WTC11 (cell line): ENCODE measurements around the gene PFKP. TPM values are rescaled to one million over a fixed set of nuclear protein-coding genes. Genes with fewer than 3 reads are reported as not detected.

Source experiments
- ATAC-seq: fragments of 200-7000 bp; cut with Tn5 transposase; 2 replicates; pipeline ENCODE4 v1.10.0; 2021; ENCODE audit warnings: mild to moderate bottlenecking, moderate library complexity
- CTCF ChIA-PET: fragments of 300-600 bp; sonication (Branson Sonifier 250); formaldehyde crosslinking; loops from one replicate; lab custom pipeline; 2021; ENCODE audit warnings: antibody characterized with exemption; lab: Charles Lee
- POLR2A ChIA-PET: fragments of 350-600 bp; sonication (Branson Sonifier 250); formaldehyde crosslinking; loops from one replicate; lab custom pipeline; 2021; ENCODE audit warnings: antibody characterized with exemption; lab: Charles Lee
- DNase-seq: peaks from one replicate; pipeline ENCODE4 v3.0.0; 2021; ENCODE audit warnings: low spot score
- H3K27ac Mint-ChIP-seq: 2 replicates; pipeline ENCODE4 v1.8.0; 2021; ENCODE audit warnings: mixed read lengths
- H3K27me3 Mint-ChIP-seq: 2 replicates; pipeline ENCODE4 v1.8.0; 2021; ENCODE audit warnings: low read depth, mild to moderate bottlenecking, moderate library complexity, mixed read lengths
- H3K36me3 Mint-ChIP-seq: 2 replicates; pipeline ENCODE4 v1.8.0; 2021; ENCODE audit warnings: mixed read lengths
- H3K4me1 Mint-ChIP-seq: 2 replicates; pipeline ENCODE4 v1.8.0; 2022; ENCODE audit warnings: mixed read lengths
- H3K4me3 Mint-ChIP-seq: 2 replicates; pipeline ENCODE4 v1.8.0; 2021; ENCODE audit warnings: mild to moderate bottlenecking, moderate library complexity, mixed read lengths
- H3K9me3 Mint-ChIP-seq: 2 replicates; pipeline ENCODE4 v1.8.0; 2021; ENCODE audit warnings: mixed read lengths
- ESRRA ChIP-seq: sonication (generic); formaldehyde crosslinking; IDR thresholded peaks from 2 replicates; pipeline ENCODE4 v1.8.1; 2022; ENCODE audit warnings: mild to moderate bottlenecking, missing genetic modification reagents, borderline replicate concordance
- ETV6 ChIP-seq: sonication (generic); formaldehyde crosslinking; IDR thresholded peaks from 2 replicates; pipeline ENCODE4 v1.8.1; 2022; ENCODE audit warnings: mild to moderate bottlenecking, missing genetic modification reagents
- FOXJ3 ChIP-seq: sonication (generic); formaldehyde crosslinking; IDR thresholded peaks from 2 replicates; pipeline ENCODE4 v1.9.0; 2021; ENCODE audit warnings: missing genetic modification reagents, mild to moderate bottlenecking, borderline replicate concordance
- GABPB1 ChIP-seq: sonication (generic); formaldehyde crosslinking; IDR thresholded peaks from 2 replicates; pipeline ENCODE4 v1.8.1; 2023; ENCODE audit warnings: mild to moderate bottlenecking, missing genetic modification reagents
- GRHL2 ChIP-seq: fragments of 250-450 bp; sonication (Bioruptor Pico); IDR thresholded peaks from 2 replicates; pipeline ENCODE4 v1.8.0; 2022; ENCODE audit warnings: mild to moderate bottlenecking, moderate library complexity; ENCODE audit not compliant: insufficient replicate concordance, severe bottlenecking
- JAZF1 ChIP-seq: fragments of 250-450 bp; sonication (Bioruptor Pico); IDR thresholded peaks from 2 replicates; pipeline ENCODE4 v1.9.0; 2021; ENCODE audit warnings: moderate library complexity, mild to moderate bottlenecking, inconsistent platforms
- MXD4 ChIP-seq: fragments of 250-450 bp; sonication (Bioruptor Pico); IDR thresholded peaks from 2 replicates; pipeline ENCODE4 v1.8.0; 2021; ENCODE audit warnings: mild to moderate bottlenecking, moderate library complexity, borderline replicate concordance
- MYBL2 ChIP-seq: sonication (generic); formaldehyde crosslinking; IDR thresholded peaks from 2 replicates; pipeline ENCODE4 v1.8.1; 2023; ENCODE audit warnings: mild to moderate bottlenecking, moderate library complexity, missing genetic modification reagents
- NFATC4 ChIP-seq: fragments of 250-450 bp; sonication (Bioruptor Pico); IDR thresholded peaks from 2 replicates; pipeline ENCODE4 v1.9.0; 2021; ENCODE audit warnings: mild to moderate bottlenecking
- NR1H2 ChIP-seq: sonication (generic); formaldehyde crosslinking; IDR thresholded peaks from 2 replicates; pipeline ENCODE4 v1.9.0; 2021; ENCODE audit warnings: mild to moderate bottlenecking, moderate library complexity, missing genetic modification reagents
- NR2C2 ChIP-seq: sonication (generic); formaldehyde crosslinking; IDR thresholded peaks from 2 replicates; pipeline ENCODE4 v1.8.0; 2022; ENCODE audit warnings: mild to moderate bottlenecking, missing genetic modification reagents
- NR3C1 ChIP-seq: sonication (generic); formaldehyde crosslinking; conservative IDR thresholded peaks from 2 replicates; pipeline ENCODE4 v1.8.1; 2023; ENCODE audit warnings: low read depth, mild to moderate bottlenecking, missing genetic modification reagents
- OVOL2 ChIP-seq: fragments of 250-450 bp; sonication (Bioruptor Pico); IDR thresholded peaks from 2 replicates; pipeline ENCODE4 v1.9.0; 2021; ENCODE audit warnings: mild to moderate bottlenecking, borderline replicate concordance
- RORB ChIP-seq: fragments of 250-450 bp; sonication (Bioruptor Pico); IDR thresholded peaks from 2 replicates; pipeline ENCODE4 v1.9.0; 2021; ENCODE audit warnings: mild to moderate bottlenecking
- SMAD4 ChIP-seq: sonication (generic); formaldehyde crosslinking; IDR thresholded peaks from 2 replicates; pipeline ENCODE4 v1.8.0; 2022; ENCODE audit warnings: mild to moderate bottlenecking, missing genetic modification reagents
- TCF7 ChIP-seq: sonication (generic); formaldehyde crosslinking; IDR thresholded peaks from 2 replicates; pipeline ENCODE4 v1.8.0; 2022; ENCODE audit warnings: mild to moderate bottlenecking, low read depth, missing genetic modification reagents, moderate library complexity
- TP53 ChIP-seq: sonication (generic); formaldehyde crosslinking; IDR thresholded peaks from 2 replicates; pipeline ENCODE4 v1.8.1; 2023; ENCODE audit warnings: mild to moderate bottlenecking, missing genetic modification reagents
- ZNF121 ChIP-seq: sonication (generic); formaldehyde crosslinking; IDR thresholded peaks from 2 replicates; pipeline ENCODE4 v1.8.0; 2023; ENCODE audit warnings: missing genetic modification reagents
- total RNA-seq: library from RNA; stranded (reverse); gene quantifications from 3 replicates; pipeline ENCODE4 v1.2.3, GENCODE V29; 2021
- TF ChIP-seq, protein P1 (sequence below): sonication (generic); formaldehyde crosslinking; IDR thresholded peaks from 2 replicates; pipeline ENCODE4 v1.8.0; 2022; ENCODE audit warnings: mild to moderate bottlenecking, missing genetic modification reagents
- TF ChIP-seq, protein P2 (sequence below): sonication (generic); formaldehyde crosslinking; IDR thresholded peaks from 2 replicates; pipeline ENCODE4 v1.8.1; 2022; ENCODE audit warnings: mild to moderate bottlenecking, missing genetic modification reagents, moderate library complexity, borderline replicate concordance
- TF ChIP-seq, protein P3 (sequence below): sonication (generic); formaldehyde crosslinking; IDR thresholded peaks from 2 replicates; pipeline ENCODE4 v1.8.1; 2023; ENCODE audit warnings: mild to moderate bottlenecking, missing genetic modification reagents, moderate library complexity
- TF ChIP-seq, protein P4 (sequence below): sonication (generic); formaldehyde crosslinking; IDR thresholded peaks from 2 replicates; pipeline ENCODE4 v1.8.0; 2023; ENCODE audit warnings: missing genetic modification reagents
- TF ChIP-seq, protein P5 (sequence below): sonication (generic); formaldehyde crosslinking; IDR thresholded peaks from 2 replicates; pipeline ENCODE4 v1.8.1; 2023; ENCODE audit warnings: mild to moderate bottlenecking, moderate library complexity, missing genetic modification reagents
- TF ChIP-seq, protein P6 (sequence below): fragments of 250-450 bp; sonication (Bioruptor Pico); conservative IDR thresholded peaks from 2 replicates; pipeline ENCODE4 v1.9.0; 2021; ENCODE audit warnings: mild to moderate bottlenecking
- TF ChIP-seq, protein P7 (sequence below): sonication (generic); formaldehyde crosslinking; IDR thresholded peaks from 2 replicates; pipeline ENCODE4 v1.8.0; 2022; ENCODE audit warnings: mild to moderate bottlenecking, missing genetic modification reagents

PFKP gene
- total RNA-seq, 1 experiment from 2014 or later: 127 TPM

DNA sequence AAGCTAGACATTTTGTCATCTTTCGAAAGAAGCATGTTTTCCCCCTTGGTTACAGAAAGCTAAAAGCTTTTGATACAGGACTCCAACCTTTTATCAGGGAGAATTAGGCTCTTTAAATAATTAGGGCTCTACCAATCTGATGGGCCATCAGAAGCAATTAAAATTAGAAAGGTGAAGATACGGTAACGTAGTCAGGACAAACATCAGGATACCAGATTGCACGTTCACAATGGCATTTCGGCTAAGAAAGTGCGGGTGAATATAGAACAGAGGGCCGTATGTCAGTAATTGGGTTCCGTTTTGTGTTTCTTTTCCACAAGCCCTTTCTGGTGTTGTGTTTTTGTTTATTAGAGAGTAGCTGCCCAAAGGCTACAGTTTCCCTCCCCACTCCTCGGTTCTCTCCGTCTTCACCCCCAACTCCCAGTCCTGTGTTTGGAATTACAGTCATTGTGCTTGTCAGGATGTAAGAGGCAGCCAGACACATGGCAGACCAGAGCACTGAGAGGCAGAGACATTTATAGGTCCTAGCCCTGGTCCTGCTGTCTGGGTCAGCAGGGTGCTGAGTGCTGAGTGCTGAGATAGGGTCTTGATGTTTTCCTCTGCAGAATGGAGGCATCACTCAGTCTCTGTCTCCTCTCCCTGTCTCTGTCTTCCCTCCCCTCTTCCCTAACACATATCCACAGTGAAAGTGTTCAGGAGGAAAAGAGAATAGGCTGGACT is 5.5 kb downstream of the PFKP start:
- Mint-ChIP-seq H3K9me3 (no peaks in the 10 kb centered on the region), H3K4me1 (peaks cover 70% of the 10 kb centered on the region), H3K4me3 (no peak overlapping the region), H3K36me3 (peaks cover 42% of the 10 kb centered on the region), H3K27me3 (no peaks in the 10 kb centered on the region; the same call in 1 of the 2 replicates), H3K27ac (no peak overlapping the region; the same call in 1 of the 2 replicates)
- no peak for DNase-seq
- TF ChIP-seq JAZF1 (CRISPR knock-in tag) (no peak), FOXJ3 (no peak), NR3C1 (CRISPR knock-in tag) (no peak), OVOL2 (no peak), NR2C2 (CRISPR knock-in tag) (no peak), TCF7 (CRISPR knock-in tag) (no peak), GABPB1 (CRISPR knock-in tag) (no peak), GRHL2 (no peak), ESRRA (no peak), RORB (CRISPR knock-in tag) (no peak)
- TF ChIP-seq, protein P1, sequence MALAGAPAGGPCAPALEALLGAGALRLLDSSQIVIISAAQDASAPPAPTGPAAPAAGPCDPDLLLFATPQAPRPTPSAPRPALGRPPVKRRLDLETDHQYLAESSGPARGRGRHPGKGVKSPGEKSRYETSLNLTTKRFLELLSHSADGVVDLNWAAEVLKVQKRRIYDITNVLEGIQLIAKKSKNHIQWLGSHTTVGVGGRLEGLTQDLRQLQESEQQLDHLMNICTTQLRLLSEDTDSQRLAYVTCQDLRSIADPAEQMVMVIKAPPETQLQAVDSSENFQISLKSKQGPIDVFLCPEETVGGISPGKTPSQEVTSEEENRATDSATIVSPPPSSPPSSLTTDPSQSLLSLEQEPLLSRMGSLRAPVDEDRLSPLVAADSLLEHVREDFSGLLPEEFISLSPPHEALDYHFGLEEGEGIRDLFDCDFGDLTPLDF (CRISPR knock-in tag): no peak
- TF ChIP-seq, protein P2, sequence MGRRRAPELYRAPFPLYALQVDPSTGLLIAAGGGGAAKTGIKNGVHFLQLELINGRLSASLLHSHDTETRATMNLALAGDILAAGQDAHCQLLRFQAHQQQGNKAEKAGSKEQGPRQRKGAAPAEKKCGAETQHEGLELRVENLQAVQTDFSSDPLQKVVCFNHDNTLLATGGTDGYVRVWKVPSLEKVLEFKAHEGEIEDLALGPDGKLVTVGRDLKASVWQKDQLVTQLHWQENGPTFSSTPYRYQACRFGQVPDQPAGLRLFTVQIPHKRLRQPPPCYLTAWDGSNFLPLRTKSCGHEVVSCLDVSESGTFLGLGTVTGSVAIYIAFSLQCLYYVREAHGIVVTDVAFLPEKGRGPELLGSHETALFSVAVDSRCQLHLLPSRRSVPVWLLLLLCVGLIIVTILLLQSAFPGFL: no peak
- TF ChIP-seq, protein P3, sequence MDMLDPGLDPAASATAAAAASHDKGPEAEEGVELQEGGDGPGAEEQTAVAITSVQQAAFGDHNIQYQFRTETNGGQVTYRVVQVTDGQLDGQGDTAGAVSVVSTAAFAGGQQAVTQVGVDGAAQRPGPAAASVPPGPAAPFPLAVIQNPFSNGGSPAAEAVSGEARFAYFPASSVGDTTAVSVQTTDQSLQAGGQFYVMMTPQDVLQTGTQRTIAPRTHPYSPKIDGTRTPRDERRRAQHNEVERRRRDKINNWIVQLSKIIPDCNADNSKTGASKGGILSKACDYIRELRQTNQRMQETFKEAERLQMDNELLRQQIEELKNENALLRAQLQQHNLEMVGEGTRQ (CRISPR knock-in tag): no peak
- TF ChIP-seq, protein P4, sequence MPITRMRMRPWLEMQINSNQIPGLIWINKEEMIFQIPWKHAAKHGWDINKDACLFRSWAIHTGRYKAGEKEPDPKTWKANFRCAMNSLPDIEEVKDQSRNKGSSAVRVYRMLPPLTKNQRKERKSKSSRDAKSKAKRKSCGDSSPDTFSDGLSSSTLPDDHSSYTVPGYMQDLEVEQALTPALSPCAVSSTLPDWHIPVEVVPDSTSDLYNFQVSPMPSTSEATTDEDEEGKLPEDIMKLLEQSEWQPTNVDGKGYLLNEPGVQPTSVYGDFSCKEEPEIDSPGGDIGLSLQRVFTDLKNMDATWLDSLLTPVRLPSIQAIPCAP (CRISPR knock-in tag): no peak
- ATAC-seq: no peak
- ChIA-PET POLR2A (no interaction called here), CTCF (interaction anchor here (1.5 kb wide), 1 partner anchor 145 kb away, joined by 3 read pairs; no protein-coding TSS in a partner anchor)

DNA sequence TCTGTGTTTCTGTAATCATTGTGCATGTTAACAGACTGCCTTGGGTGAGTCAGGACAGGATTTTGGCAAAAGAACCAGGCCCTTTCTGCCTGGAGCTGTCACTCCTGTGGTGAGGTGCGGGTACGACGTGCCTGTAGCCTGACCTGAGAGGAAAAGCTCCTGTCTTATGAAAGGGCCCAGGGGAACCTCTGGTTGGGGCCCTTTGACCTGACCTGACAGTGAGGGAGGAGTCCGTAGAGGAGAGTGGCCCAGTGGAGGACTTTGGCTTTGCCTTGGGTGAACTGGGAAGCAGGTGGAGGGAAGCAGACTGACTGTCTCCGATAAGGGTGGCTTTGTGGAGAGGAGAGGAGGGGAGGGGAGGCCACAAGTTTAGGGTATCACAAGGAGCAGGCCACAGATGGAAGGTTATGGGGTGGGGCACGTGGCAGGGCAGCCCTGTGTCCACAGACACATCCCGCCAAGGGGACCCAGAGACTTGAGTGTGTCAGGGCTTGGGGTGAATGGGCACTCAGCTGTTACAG is 6.9 kb downstream of the PFKP start:
- Mint-ChIP-seq H3K4me3 (no peak overlapping the region), H3K36me3 (peaks cover 41% of the 10 kb centered on the region), H3K4me1 (peaks cover 81% of the 10 kb centered on the region), H3K27ac (peak overlapping the region; percentile 74), H3K9me3 (no peaks in the 10 kb centered on the region), H3K27me3 (no peaks in the 10 kb centered on the region; the same call in 1 of the 2 replicates)
- no peak for ATAC-seq
- CTCF ChIA-PET: interaction anchor here (1.5 kb wide), 1 partner anchor 146 kb away, joined by 3 read pairs; no protein-coding TSS in a partner anchor
- no peak for DNase-seq
- POLR2A ChIA-PET: no interaction called here
- no peak for TF ChIP-seq ZNF121 (CRISPR knock-in tag)
- TF ChIP-seq MXD4 (CRISPR knock-in tag): no peak
- TF ChIP-seq MYBL2 (CRISPR knock-in tag): no peak
- TF ChIP-seq, protein P5, sequence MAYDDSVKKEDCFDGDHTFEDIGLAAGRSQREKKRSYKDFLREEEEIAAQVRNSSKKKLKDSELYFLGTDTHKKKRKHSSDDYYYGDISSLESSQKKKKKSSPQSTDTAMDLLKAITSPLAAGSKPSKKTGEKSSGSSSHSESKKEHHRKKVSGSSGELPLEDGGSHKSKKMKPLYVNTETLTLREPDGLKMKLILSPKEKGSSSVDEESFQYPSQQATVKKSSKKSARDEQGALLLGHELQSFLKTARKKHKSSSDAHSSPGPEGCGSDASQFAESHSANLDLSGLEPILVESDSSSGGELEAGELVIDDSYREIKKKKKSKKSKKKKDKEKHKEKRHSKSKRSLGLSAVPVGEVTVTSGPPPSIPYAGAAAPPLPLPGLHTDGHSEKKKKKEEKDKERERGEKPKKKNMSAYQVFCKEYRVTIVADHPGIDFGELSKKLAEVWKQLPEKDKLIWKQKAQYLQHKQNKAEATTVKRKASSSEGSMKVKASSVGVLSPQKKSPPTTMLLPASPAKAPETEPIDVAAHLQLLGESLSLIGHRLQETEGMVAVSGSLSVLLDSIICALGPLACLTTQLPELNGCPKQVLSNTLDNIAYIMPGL (CRISPR knock-in tag): no peak
- no peak for TF ChIP-seq ETV6 (CRISPR knock-in tag)
- TF ChIP-seq NR1H2 (CRISPR knock-in tag): no peak
- no peak for TF ChIP-seq NFATC4
- TF ChIP-seq, protein P6, sequence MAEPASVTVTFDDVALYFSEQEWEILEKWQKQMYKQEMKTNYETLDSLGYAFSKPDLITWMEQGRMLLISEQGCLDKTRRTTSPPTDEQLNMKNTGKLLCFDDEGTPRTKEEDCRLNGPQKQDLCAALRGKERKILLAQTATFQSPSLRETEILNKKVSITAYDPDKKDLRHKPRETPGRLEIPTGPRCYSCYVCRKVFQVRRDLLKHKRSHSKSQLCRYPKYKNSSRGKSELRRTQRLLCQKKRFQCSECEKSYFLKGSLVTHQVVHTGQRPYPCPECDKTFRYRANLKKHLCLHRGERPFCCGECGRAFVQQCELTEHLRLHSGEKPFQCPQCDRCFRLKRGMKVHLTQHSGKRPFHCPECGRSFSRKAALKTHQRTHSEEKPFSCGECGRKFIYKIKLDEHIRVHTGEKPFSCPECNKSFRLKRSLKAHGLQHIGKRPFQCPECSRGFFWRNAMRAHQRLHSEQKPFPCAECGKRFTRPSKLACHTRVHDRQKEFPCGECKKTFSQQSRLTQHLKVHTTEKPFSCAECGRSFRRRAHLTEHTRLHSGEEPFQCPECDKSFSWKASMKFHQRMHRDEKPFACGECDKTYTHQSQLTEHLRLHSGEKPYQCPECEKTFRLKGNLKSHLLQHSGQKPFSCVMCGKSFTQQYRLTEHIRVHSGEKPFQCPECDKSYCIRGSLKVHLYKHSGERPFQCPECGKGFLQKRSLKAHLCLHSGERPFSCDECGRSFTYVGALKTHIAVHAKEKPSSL: no peak
- no peak for TF ChIP-seq TP53
- TF ChIP-seq SMAD4 (CRISPR knock-in tag): no peak
- TF ChIP-seq, protein P7, sequence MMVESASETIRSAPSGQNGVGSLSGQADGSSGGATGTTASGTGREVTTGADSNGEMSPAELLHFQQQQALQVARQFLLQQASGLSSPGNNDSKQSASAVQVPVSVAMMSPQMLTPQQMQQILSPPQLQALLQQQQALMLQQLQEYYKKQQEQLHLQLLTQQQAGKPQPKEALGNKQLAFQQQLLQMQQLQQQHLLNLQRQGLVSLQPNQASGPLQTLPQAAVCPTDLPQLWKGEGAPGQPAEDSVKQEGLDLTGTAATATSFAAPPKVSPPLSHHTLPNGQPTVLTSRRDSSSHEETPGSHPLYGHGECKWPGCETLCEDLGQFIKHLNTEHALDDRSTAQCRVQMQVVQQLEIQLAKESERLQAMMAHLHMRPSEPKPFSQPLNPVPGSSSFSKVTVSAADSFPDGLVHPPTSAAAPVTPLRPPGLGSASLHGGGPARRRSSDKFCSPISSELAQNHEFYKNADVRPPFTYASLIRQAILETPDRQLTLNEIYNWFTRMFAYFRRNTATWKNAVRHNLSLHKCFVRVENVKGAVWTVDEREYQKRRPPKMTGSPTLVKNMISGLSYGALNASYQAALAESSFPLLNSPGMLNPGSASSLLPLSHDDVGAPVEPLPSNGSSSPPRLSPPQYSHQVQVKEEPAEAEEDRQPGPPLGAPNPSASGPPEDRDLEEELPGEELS: no peak
